ENCODE data around the gene WAC.

GRCh38 chr10:28600056-28600455 is 67.1 kb downstream of the WAC start:
- TF ChIP-seq ZNF678 (CRISPR knock-in tag; IDR thresholded peaks at IDR 0.05) (no peak), DNMT1 (CRISPR knock-in tag; IDR thresholded peaks at IDR 0.05) (no peak), KDM4B (CRISPR knock-in tag; IDR thresholded peaks at IDR 0.05) (no peak), KLF13 (CRISPR knock-in tag; IDR thresholded peaks at IDR 0.05) (no peak), POLR2A (IDR thresholded peaks at IDR 0.05; ENCODE audit: insufficient read depth in 1 of 2, low read depth in 2 of 2, low read length in 2 of 2) (no peak), RFX1 (IDR thresholded peaks at IDR 0.05) (no peak)
